Measurements from ENCODE around the gene ASPHD2. TPM values are rescaled to one million over a fixed set of nuclear protein-coding genes. Genes with fewer than 3 reads are reported as not detected.

Gene ASPHD2
- total and polyA plus RNA-seq, 10 of the 15 experiments (the other 5 are each of a cell fraction or from before 2014, with no cell fraction given), result 1.6 to 10.6 (median 5.2) TPM

DNA sequence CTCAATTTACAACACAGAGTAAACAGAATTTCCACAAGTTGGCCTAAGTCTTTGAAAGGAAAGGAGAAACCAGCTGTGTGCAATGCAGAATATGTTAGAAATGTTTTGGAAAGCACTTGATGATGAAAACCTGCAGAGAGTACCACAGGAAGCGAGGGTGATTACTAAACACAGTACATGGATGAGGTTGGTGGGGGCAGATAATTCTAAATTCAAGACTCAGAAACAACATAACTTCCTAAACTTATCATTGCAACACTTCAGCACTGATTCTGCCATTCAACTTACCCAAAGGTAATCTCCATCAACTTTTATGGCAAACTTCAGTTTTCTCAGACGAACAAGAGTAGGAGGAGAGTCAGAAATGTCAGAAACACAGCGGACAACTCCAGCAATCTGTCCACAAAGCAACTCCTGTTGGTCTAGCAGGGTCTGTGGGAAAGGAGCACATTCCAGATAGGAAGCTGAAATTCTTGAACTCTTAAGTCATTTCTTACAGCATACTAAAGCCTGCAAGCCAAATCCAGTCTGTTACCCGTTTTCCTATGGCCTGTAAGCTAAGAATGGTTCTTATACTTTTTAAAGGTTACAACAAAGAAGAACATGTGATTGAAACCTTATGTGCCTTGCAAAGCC is 47.8 kb downstream of the ASPHD2 start:
- Histone ChIP-seq H3K27ac (ENCODE audit: control insufficient read depth, insufficient read depth) (no peak overlapping the region), H3K79me2 (ENCODE audit: control insufficient read depth, insufficient read depth, low read length) (peaks cover 35% of the 10 kb centered on the region), H3K27me3 (replicated peaks in 1 of 2; ENCODE audit: control insufficient read depth in 2 of 2, insufficient read depth in 2 of 2, low read length in 1 of 2) (no peaks in the 10 kb centered on the region), H3K4me3 (no peak overlapping the region), H3K4me1 (ENCODE audit: control insufficient read depth, insufficient read depth, low read length) (peaks cover 30% of the 10 kb centered on the region), H3K4me2 (ENCODE audit: control insufficient read depth, insufficient read depth) (no peak overlapping the region), H3K36me3 (ENCODE audit: control insufficient read depth in 2 of 2, insufficient read depth in 2 of 2, low read length in 1 of 2) (peaks cover 3 to 12% of the 10 kb centered on the region in 2 experiments), H3K9ac (ENCODE audit: control insufficient read depth, insufficient read depth, low read length) (no peak overlapping the region), H3K9me3 (replicated peaks; ENCODE audit: control insufficient read depth, insufficient read depth, low read length) (no peaks in the 10 kb centered on the region), H2AFZ (ENCODE audit: control insufficient read depth, low read depth, low read length) (no peak overlapping the region), H4K20me1 (ENCODE audit: control insufficient read depth, insufficient read depth) (no peaks in the 10 kb centered on the region)
- ChIA-PET RAD21 (ENCODE audit: unreplicated experiment) (no interaction called here), POLR2A (interaction anchor here (0.6 kb wide), 1 partner anchor 113 kb away, joined by 3 read pairs; no protein-coding TSS in a partner anchor), CTCF (interaction anchor here (1.5 kb wide), 1 partner anchor 16 kb away, joined by 3 read pairs; no protein-coding TSS in a partner anchor), SMC1A (ENCODE audit: uncharacterized antibody, unreplicated experiment) (interaction anchor here (0.5 to 0.9 kb wide), 2 partner anchors 45 to 147 kb away, joined by 3 read pairs; no protein-coding TSS in a partner anchor)
- in situ Hi-C loops (cut with MboI) (no loop called here), intact Hi-C loops (cut with micrococcal nuclease; ENCODE audit: unreplicated experiment) (no loop called here)
- BruUV-seq (replicated peaks), result no TSS peak
- FAIRE-seq, result no peak
- TF ChIP-seq SKIL (IDR thresholded peaks at IDR 0.05; ENCODE audit: low read depth, poor library complexity, severe bottlenecking) (no peak), STAT3 (IDR thresholded peaks at IDR 0.05; ENCODE audit: low read depth, low read length) (no peak), NKRF (conservative IDR thresholded peaks at IDR 0.05) (no peak), NBN (IDR thresholded peaks at IDR 0.05) (no peak), YBX1 (IDR thresholded peaks at IDR 0.05) (no peak), NRF1 (conservative IDR thresholded peaks at IDR 0.05; ENCODE audit: low read depth, low read length) (no peak), ESRRA (IDR thresholded peaks at IDR 0.05; ENCODE audit: low read length) (no peak), IKZF1 (conservative IDR thresholded peaks at IDR 0.05) (no peak), ZNF24 (IDR thresholded peaks at IDR 0.05) (no peak)
- TF ChIP-seq, protein P1, sequence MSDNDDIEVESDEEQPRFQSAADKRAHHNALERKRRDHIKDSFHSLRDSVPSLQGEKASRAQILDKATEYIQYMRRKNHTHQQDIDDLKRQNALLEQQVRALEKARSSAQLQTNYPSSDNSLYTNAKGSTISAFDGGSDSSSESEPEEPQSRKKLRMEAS (IDR thresholded peaks at IDR 0.05; ENCODE audit: low read depth, low read length), result no peak
- no peak for ATAC-seq
- DNase-seq (ENCODE audit: low read depth, low spot score), result no peak
- WGBS (ENCODE audit: insufficient coverage, insufficient replicate concordance, low lambda C conversion rate, missing lambda C conversion rate), result 85% methylated on average over 4 of the region's 4 CpGs
